Right lobe of liver (tissue), 6 donors: ENCODE measurements around the gene AKR1B1. TPM values are rescaled to one million over a fixed set of nuclear protein-coding genes. Genes with fewer than 3 reads are reported as not detected.
A peak's percentile ranks its signal among the peaks of the same experiment; 100 is the strongest.

Experiments
- ATAC-seq, 4 donors: fragments of 200-7000 bp; cut with Tn5 transposase; one replicate each; pipeline ENCODE4 v1.9.1; 2020; ENCODE audit warnings: mild to moderate bottlenecking in 4 of 4, moderate library complexity in 4 of 4
- DNase-seq, 3 donors: peaks; one replicate each; pipeline ENCODE4 v3.0.0-alpha.2; 2020
- H3K27ac ChIP-seq, 3 donors: fragments of 200-600 bp; one replicate each; pipeline ENCODE4 v1.8.0; 2022
- H3K27me3 ChIP-seq, 2 donors: fragments of 200-600 bp; one replicate each; pipeline ENCODE4 v1.8.0; 2022
- H3K36me3 ChIP-seq, 4 donors: fragments of 200-600 bp; sonication (generic) in 1 of 4; one replicate each; pipeline versions ENCODE4 v1.5.1 to v1.8.0; 2017 to 2022; ENCODE audit warnings: control low read depth in 1 of 4
- H3K4me1 ChIP-seq, 4 donors: fragments of 200-600 bp; sonication (generic) in 1 of 4; one replicate each; pipeline versions ENCODE4 v1.5.1 to v1.8.0; 2017 to 2022; ENCODE audit warnings: control low read depth in 1 of 4
- H3K4me3 ChIP-seq, 3 donors: fragments of 200-600 bp; one replicate each; pipeline ENCODE4 v1.8.0; 2022
- H3K9me3 ChIP-seq, 4 donors: fragments of 200-600 bp; sonication (generic) in 1 of 4; one replicate each; pipeline versions ENCODE4 v1.5.1 to v1.8.0; 2017 to 2022; ENCODE audit warnings: control low read depth in 1 of 4
- CTCF ChIP-seq, 4 donors: fragments of 200-600 bp in 3 of 4; fragments of 450-650 bp in 1 of 4; IDR thresholded peaks; one replicate each; pipeline versions ENCODE4 v1.5.1 to v1.8.0; 2016 to 2022; ENCODE audit warnings: antibody characterized with exemption in 4 of 4, mild to moderate bottlenecking in 2 of 4
- POLR2A ChIP-seq: fragments of 450-650 bp; IDR thresholded peaks from one replicate; pipeline ENCODE4 v1.6.1; 2017; ENCODE audit warnings: antibody characterized with exemption, mild to moderate bottlenecking
- WGBS: methylation state at CpG from one replicate; pipeline ENCODE4 v1.1.6; 2018; ENCODE audit warnings: low coverage, low lambda C conversion rate; ENCODE audit not compliant: insufficient coverage; ENCODE audit errors: missing lambda C conversion rate; 5-methylcytosine and 5-hydroxymethylcytosine counted together
- intact Hi-C, 2 donors: fragments of 100-400 bp; cut with DNase I; formaldehyde crosslinking; loops; one replicate each; pipeline versions ENCODE4 v1.11.2 to v1.14.1; 2022
- total RNA-seq, 6 experiments: library from RNA; depleted of rRNA in 2 of 6; stranded (reverse); fragments of >200 nt in 2 of 6; fragmentation: NEBNext Ultra II Directional in 3 of 6; extraction: Animal tissue kit (Norgen Biotek cat#: 25700) in 3 of 6; gene quantifications; one replicate each; pipeline versions ENCODE4 v1.1.0 to v1.2.4, GENCODE V29; 2016 to 2023
- donor health status: DM: no; HTN: yes; CAD: no.
- donor health status: DM: no; HTN: no; CAD: no.
- donor health status: DM: no; HTN: no; CAD: no.
- donor health status: DM: no; HTN: yes; CAD: no.
- donor health status: DM: no; HTN: yes; CAD: no.

Gene AKR1B1
- total RNA-seq, 6 experiments from 2014 or later = 6.9 to 18.1 (median 9.7) TPM

- Histone ChIP-seq H3K36me3 (peaks cover 0 to 5% (median 0%) of the 10 kb centered on the region in 4 donors), H3K27me3 (no peaks in the 10 kb centered on the region), H3K9me3 (no peaks in the 10 kb centered on the region), H3K27ac (no peak overlapping the region), H3K4me1 (peaks cover 0 to 5% (median 0%) of the 10 kb centered on the region in 4 donors), H3K4me3 (no peak overlapping the region)
- 50% methylated on average over 5 of the region's 11 CpGs for WGBS
- peak in 2 of 3 donors; percentile 40 to 57 for DNase-seq
- TF ChIP-seq CTCF (IDR thresholded peaks at IDR 0.05) (no peak), POLR2A (no peak)
- peak; percentile 41 to 66 (median 54) for ATAC-seq
- intact Hi-C loops = loop anchor here in 1 of 2 donors (10.0 kb wide), 1 partner anchor 63 kb away; no protein-coding TSS in a partner anchor
Observed at GRCh38 chr7:134451656-134452055, 7.2 kb downstream of the AKR1B1 start.

GRCh38 chr7:134450294-134451000 lies 8.5 kb downstream of the AKR1B1 start:
- H3K36me3 ChIP-seq = peaks cover 0 to 5% (median 0%) of the 10 kb centered on the region in 4 donors
- WGBS = 60% methylated on average over 5 of the region's 14 CpGs
- intact Hi-C loops = loop anchor here in 1 of 2 donors (10.0 kb wide), 1 partner anchor 64 kb away; no protein-coding TSS in a partner anchor
- ATAC-seq (no peak), DNase-seq (no peak)
- no peak overlapping the region for H3K4me3 ChIP-seq
- no peaks in the 10 kb centered on the region for H3K9me3 ChIP-seq
- H3K4me1 ChIP-seq = peaks cover 0 to 5% (median 0%) of the 10 kb centered on the region in 4 donors
- H3K27me3 ChIP-seq = no peaks in the 10 kb centered on the region
- TF ChIP-seq CTCF (IDR thresholded peaks at IDR 0.05) (no peak), POLR2A (no peak)
- no peak overlapping the region for H3K27ac ChIP-seq

- Histone ChIP-seq H3K4me1 (peaks cover 0 to 5% (median 0%) of the 10 kb centered on the region in 4 donors), H3K27me3 (no peaks in the 10 kb centered on the region), H3K27ac (no peak overlapping the region), H3K9me3 (no peaks in the 10 kb centered on the region), H3K4me3 (no peak overlapping the region), H3K36me3 (peaks cover 0 to 5% (median 0%) of the 10 kb centered on the region in 4 donors)
- DNase-seq (no peak), ATAC-seq (no peak)
- intact Hi-C loops = loop anchor here (10.0 kb wide), 1 partner anchor 65 kb away; no protein-coding TSS in a partner anchor
- WGBS = 46% methylated on average over 7 of the region's 7 CpGs
- no peak for TF ChIP-seq POLR2A
Observed at GRCh38 chr7:134449680-134450079, 9.2 kb downstream of the AKR1B1 start.

GRCh38 chr7:134448356-134449229 lies 10.3 kb downstream of the AKR1B1 start:
- peaks cover 0 to 5% (median 0%) of the 10 kb centered on the region in 4 donors for H3K36me3 ChIP-seq
- H3K27me3 ChIP-seq = no peaks in the 10 kb centered on the region
- TF ChIP-seq CTCF (IDR thresholded peaks at IDR 0.05) = no peak
- TF ChIP-seq POLR2A = no peak
- WGBS = 71% methylated on average over 5 of the region's 11 CpGs
- intact Hi-C loops = loop anchor here in 1 of 2 donors (10.0 kb wide), 1 partner anchor 66 kb away; no protein-coding TSS in a partner anchor
- no peak overlapping the region for H3K27ac ChIP-seq
- H3K9me3 ChIP-seq = no peaks in the 10 kb centered on the region
- DNase-seq = no peak
- H3K4me3 ChIP-seq = no peak overlapping the region
- H3K4me1 ChIP-seq = peaks cover 0 to under 1% (median 0%) of the 10 kb centered on the region in 4 donors
- no peak for ATAC-seq
